ENCODE data around the gene MARCHF6.
"Not testable (repeated sequence)": the region's sequence is repeated elsewhere in the genome, so short reads cannot be mapped to it uniquely, and the experiment has no call there.

MARCHF6 gene

GRCh38 chr5:10351919-10352318 lies 1.6 kb upstream of the MARCHF6 start:
- DNase-seq (ENCODE audit: low spot score): no peak

DNA sequence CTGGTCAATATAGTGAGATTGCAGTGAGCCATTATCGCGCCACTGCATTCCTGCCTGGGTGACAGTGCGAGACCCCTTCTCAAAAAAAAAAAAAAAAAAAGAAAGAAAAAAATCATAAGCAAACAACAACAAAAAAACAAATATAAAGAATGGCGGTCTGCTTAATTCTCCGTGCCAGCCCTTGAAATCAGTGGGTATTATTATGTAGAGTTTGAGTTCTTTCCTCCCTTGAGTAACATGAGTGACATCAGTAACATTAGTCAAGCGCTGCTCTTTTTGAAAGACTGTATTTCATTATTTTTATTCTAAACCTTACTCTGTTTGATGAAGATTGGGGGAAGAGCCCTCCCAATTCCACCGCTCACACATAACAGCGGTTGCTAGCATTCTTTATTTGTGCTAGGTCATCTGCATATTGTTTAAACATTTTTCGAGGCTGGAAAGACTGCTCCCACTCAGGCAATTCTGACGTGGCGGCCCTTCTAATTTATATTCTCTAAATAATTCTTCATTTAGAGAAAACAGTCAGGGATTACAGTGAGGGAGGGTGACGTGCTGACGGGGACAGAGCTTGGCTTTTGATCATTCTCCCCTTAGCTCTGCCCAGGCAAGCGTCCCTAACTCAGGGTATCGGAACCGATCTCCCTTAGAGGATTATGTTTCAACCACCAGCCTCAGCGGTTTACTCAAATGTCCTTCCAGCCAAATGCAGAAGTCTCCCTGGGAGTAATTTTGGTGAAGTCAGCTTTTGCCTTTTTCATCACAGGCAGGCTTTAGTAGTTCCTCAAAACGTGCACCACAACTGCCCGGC lies 860 bp upstream of the MARCHF6 start:
- DNase-seq (ENCODE audit: low spot score): peak; percentile 82

DNA sequence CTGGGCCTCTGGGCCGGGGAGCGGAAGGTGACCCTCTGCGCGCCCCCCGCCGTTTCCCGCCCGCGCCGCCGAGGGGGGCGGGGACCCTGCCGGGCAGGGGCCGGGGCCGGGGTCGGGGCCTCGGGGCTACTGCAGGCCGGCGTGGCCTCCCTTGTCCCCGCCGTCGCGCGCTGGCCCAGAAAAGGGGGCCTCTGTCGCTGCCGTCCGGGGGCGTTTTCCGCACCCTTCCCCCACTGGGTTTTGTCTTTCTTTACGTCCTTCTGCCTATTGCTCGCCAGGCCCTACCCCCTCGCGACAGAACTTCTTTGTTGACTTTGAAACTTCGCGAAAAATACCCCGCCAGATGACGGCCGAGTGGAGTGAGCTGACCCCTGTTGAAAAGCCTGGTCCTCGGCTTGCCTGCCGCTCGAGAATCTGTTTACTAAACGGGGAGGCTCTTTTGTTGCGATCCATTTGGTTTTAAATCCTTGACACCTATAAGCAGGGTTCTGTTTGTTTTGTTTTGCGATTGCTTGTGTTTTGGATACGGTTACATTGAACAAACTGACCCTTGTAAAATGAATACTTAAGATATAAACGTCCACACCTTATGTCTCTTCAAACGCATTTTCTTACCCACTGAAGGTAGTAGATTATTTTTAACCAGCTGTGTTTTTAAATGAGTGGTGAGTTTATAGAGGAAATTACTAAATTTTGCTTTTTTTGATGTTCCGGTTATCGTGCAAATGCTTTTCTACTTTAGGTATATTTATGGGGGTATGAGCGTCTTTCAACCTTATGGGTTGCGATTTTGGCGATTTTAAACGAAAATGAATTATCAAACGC lies 765 bp downstream of the MARCHF6 start:
- no peak for DNase-seq (ENCODE audit: low spot score)

- no peak for DNase-seq (ENCODE audit: low spot score)
These were observed 1.8 kb downstream of the MARCHF6 start for GRCh38 chr5:10355071-10355889.

DNA sequence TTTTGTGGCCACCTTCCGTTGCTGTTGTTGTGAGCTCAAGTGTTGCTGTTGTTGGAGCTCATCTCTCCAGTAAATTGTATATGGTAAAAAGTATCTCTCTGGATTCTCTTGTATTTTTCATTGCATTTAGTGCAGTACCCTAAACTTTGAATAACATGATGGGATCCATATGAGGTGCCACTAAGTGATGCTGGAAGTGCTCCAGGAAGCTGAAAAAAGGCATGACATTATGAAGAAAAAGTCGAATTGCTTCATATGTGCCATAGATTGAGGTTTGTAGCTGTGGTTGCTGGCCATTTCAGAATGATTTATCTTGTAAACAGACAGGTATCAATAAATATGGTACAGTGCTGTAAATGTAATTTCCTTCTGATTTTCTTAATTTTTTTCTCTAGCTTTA lies 5.5 kb downstream of the MARCHF6 start:
- no peak for DNase-seq (ENCODE audit: low spot score)

DNA sequence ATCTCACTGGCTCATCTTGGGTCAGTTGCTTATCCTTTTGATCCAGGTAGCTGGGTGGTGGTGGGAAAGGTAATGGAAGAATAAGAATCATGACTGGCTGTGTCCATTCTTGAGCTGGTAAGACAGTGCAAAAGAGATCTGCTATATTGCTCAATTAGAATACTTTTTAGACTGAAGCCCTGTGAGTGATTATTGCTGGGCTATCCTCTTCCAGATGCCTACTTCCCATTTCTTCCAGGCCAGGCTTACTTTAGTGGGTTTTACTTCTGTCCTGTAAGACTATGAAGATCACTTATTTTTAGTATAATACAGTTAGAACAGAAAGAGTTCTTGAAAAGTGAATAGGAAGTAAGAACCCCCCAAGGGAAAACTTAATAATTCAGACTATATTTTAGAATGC lies 7.2 kb downstream of the MARCHF6 start:
- DNase-seq (ENCODE audit: low spot score): no peak

DNA sequence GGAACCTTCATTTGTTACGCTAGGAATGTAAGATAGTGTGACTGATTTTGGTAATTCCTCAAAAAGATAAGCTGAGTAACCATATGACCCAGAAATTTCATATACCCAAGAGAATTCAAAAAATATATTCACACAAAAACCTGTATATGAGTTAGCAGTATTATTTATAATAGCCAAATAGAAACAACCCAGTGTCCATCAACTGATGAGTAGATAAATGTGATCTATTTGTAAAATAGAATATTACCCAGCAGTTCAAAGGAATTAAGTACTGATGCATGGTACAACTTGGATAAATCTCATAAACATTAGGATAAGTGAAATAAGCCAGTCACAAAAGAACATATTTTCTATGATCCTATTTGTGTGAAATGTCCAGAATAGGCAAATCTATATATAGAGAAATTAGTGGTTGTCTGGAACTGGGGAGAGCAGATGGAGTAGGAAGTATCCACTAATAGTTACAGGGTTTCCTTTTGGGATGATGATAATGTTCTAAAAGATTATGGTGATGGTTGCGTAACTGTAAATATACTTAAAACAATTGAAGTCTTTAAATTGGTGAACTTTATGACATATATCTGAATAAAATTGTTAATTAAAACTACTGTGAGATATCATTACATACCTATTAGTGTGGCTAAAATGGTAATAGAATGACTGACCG lies 10.2 kb downstream of the MARCHF6 start:
- no peak for DNase-seq (ENCODE audit: low spot score)

- no peak for DNase-seq (ENCODE audit: low spot score)
These were observed 10.7 kb downstream of the MARCHF6 start for GRCh38 chr5:10364186-10364689.

- no peak for DNase-seq (ENCODE audit: low spot score)
These were observed 12.3 kb downstream of the MARCHF6 start for GRCh38 chr5:10365782-10366181.

GRCh38 chr5:10366310-10367272 lies 13.1 kb downstream of the MARCHF6 start:
- DNase-seq (ENCODE audit: low spot score): no peak

- no peak for DNase-seq (ENCODE audit: low spot score)
These were observed 14.1 kb downstream of the MARCHF6 start for GRCh38 chr5:10367579-10367978.

- no peak for DNase-seq (ENCODE audit: low spot score)
These were observed 17.4 kb downstream of the MARCHF6 start for GRCh38 chr5:10370931-10371330.

- DNase-seq (ENCODE audit: low spot score): not testable (repeated sequence)
These were observed 17.9 kb downstream of the MARCHF6 start for GRCh38 chr5:10371369-10371768.

GRCh38 chr5:10372726-10373709 lies 19.5 kb downstream of the MARCHF6 start:
- no peak for DNase-seq (ENCODE audit: low spot score)

DNA sequence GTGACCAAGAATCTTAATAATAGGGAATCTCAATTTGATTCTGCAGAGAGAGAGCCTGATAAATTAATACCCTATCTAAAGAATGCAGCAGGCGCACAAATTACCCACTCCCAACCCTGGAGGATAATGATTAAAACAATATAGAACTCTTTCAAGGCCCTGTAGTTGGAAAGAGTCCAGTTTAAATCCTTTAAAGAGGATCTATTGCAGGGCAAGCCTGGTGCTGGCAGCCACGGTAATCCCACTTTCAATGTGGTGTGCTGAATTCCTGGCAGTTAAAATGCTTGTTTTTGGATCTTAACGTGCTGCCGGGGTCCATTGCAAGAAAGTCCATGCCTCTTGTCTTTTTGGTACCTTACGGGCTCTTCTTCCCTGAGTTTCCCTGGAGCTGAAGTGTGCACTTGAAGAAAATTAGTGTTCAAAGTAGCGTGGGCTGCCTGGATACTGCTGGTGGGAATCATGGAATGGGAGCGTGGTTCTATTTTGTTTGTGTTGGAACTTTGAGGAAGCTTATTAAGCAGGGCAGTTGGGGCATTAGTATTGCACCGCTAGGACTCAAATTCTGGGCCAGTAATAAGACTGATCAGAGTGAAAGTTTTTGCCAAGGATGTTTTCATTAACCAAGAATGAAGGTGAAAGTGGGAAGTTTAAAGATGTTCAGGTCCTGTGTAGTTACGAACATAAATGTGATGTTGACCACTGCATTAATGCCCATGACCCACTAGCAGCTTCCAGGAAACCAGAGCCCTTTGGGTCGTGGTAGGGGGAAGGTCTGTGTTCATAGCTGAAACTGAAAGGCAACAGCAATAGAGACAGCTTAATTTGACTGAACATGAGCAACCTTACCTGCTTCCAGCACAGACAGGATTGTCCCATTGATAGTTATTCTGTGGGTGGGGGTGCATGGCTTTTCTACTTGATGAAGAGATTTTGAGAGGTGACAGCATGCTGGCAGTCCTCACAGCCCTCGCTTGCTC lies 20.8 kb downstream of the MARCHF6 start:
- DNase-seq (ENCODE audit: low spot score): no peak

- DNase-seq (ENCODE audit: low spot score): not testable (repeated sequence)
These were observed 21.7 kb downstream of the MARCHF6 start for GRCh38 chr5:10375146-10375545.

DNA sequence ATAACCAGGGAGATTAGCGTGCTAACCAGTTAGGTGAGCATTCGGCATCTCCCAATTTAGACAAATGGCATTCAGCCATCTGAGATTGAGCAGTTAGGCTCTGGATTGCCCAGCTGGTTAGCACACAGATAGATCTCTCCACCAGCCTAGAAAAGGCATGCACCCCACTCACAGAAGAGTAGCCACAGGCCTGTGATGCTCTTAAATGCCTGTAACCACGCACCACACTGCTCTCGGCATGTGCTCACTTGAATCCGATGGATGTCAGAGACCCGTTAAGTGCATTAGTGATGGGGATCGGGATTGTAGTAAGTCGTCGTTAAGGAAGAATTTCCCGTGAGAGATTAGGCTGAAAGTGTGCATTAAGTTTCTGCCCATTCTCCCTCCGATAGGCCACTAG lies 23.0 kb downstream of the MARCHF6 start:
- DNase-seq (ENCODE audit: low spot score): no peak

GRCh38 chr5:10377081-10377480 lies 23.6 kb downstream of the MARCHF6 start:
- DNase-seq (ENCODE audit: low spot score): no peak
